Subcutaneous adipose tissue (tissue), 4 donors: Measurements from ENCODE around the gene ATF4. TPM values are rescaled to one million over a fixed set of nuclear protein-coding genes. Genes with fewer than 3 reads are reported as not detected.

Experiments
- CTCF ChIP-seq: fragments of 450-650 bp; IDR thresholded peaks from one replicate; pipeline ENCODE4 v1.5.1; 2016; ENCODE audit warnings: low read depth, mild to moderate bottlenecking, control low read depth, antibody characterized with exemption, moderate library complexity
- total RNA-seq, 4 donors: library from RNA; depleted of rRNA; stranded (reverse); fragments of >200 nt; gene quantifications; one replicate each; pipeline ENCODE4 v1.1.0, GENCODE V29; 2016

The ATF4 gene
- total RNA-seq, 4 donors from 2014 or later = 333 to 430 (median 399) TPM

GRCh38 chr22:39514373-39514973 is 5.9 kb upstream of the ATF4 start:
- no peak for TF ChIP-seq CTCF

GRCh38 chr22:39515266-39516050 is 4.9 kb upstream of the ATF4 start:
- TF ChIP-seq CTCF = no peak

GRCh38 chr22:39517470-39517869 is 2.9 kb upstream of the ATF4 start:
- TF ChIP-seq CTCF = no peak

GRCh38 chr22:39518144-39518786 is 2.1 kb upstream of the ATF4 start:
- no peak for TF ChIP-seq CTCF

- TF ChIP-seq CTCF = no peak
These were observed 1.2 kb upstream of the ATF4 start for GRCh38 chr22:39518996-39519680.

GRCh38 chr22:39519681-39520225 is 609 bp upstream of the ATF4 start:
- no peak for TF ChIP-seq CTCF
